C4-2B (cell line): ENCODE data around the gene PPP1R15B.

Experiments
- CTCF ChIP-seq: fragments of 450-650 bp; conservative IDR thresholded peaks from 2 replicates; pipeline ENCODE4 v1.5.1; 2017; ENCODE audit warnings: mild to moderate bottlenecking
- ZFX ChIP-seq: fragments of 450-650 bp; IDR thresholded peaks from 2 replicates; pipeline ENCODE4 v1.6.1; 2017

- TF ChIP-seq CTCF (no peak), ZFX (no peak)
Measured at GRCh38 chr1:204396015-204396583, 15.5 kb downstream of the PPP1R15B start.
